T-cell (primary cell): Measurements from ENCODE around the gene UNCX. TPM values are rescaled to one million over a fixed set of nuclear protein-coding genes. Genes with fewer than 3 reads are reported as not detected.
"Not testable (repeated sequence)": the region's sequence is repeated elsewhere in the genome, so short reads cannot be mapped to it uniquely, and the experiment has no call there.

Experiments
- ATAC-seq, 4 experiments: fragments of 200-7000 bp in 3 of 4; fragments of 150-1000 bp in 1 of 4; cut with Tn5 transposase; replicated peaks in 1 of 4; 1 replicate in 3 of 4; 2 replicates in 1 of 4; pipeline ENCODE4 v1.10.0; 2021; ENCODE audit warnings: moderate library complexity in 3 of 4, mild to moderate bottlenecking in 2 of 4, moderate number of reproducible peaks in 1 of 4
- CTCF ChIA-PET, 2 donors: fragments of 300-600 bp; sonication (Branson Sonifier 250); formaldehyde crosslinking; loops; one replicate each; lab custom pipeline; 2022; ENCODE audit warnings: antibody characterized with exemption in 2 of 2; lab: Charles Lee
- POLR2A ChIA-PET, 2 donors: fragments of 300-600 bp; sonication (Branson Sonifier 250); formaldehyde crosslinking; loops; one replicate each; lab custom pipeline; 2022; ENCODE audit warnings: antibody characterized with exemption in 2 of 2; lab: Charles Lee
- DNase-seq, 35 experiments: peaks; one replicate each; pipeline versions ENCODE4 v3.0.0 to v3.0.0-alpha.2; 2013 to 2023
- H3K27ac ChIP-seq: one replicate; pipeline ENCODE4 v1.5.1; 2013; ENCODE audit warnings: low read length
- H3K27me3 ChIP-seq, 2 experiments: replicated peaks in 1 of 2; 1 replicate in 1 of 2; 2 replicates in 1 of 2; pipeline versions ENCODE4 v1.6.1 to v1.7.0; 2013; ENCODE audit warnings: low read length in 1 of 2, mixed read lengths in 1 of 2; ENCODE audit not compliant: control insufficient read depth in 2 of 2, insufficient read depth in 2 of 2; ENCODE audit errors: extremely low read depth in 1 of 2
- H3K36me3 ChIP-seq, 2 donors: 1 replicate in 1 of 2; 2 replicates in 1 of 2; pipeline versions ENCODE4 v1.6.1 to v1.7.0; 2013; ENCODE audit warnings: low read length in 1 of 2; ENCODE audit not compliant: control insufficient read depth in 2 of 2, insufficient read depth in 1 of 2; ENCODE audit errors: extremely low read depth in 1 of 2
- H3K4me1 ChIP-seq, 2 experiments: 1 replicate in 1 of 2; 2 replicates in 1 of 2; pipeline versions ENCODE4 v1.6.1 to v1.7.0; 2013; ENCODE audit warnings: low read length in 2 of 2, mixed read lengths in 1 of 2; ENCODE audit not compliant: insufficient read depth in 2 of 2, control insufficient read depth in 1 of 2; ENCODE audit errors: extremely low read depth in 1 of 2
- H3K4me3 ChIP-seq, 2 donors: 1 replicate in 1 of 2; 2 replicates in 1 of 2; pipeline versions ENCODE4 v1.5.1 to v1.7.0; 2013; ENCODE audit warnings: mild to moderate bottlenecking in 2 of 2, low read length in 1 of 2, moderate library complexity in 1 of 2; ENCODE audit not compliant: control insufficient read depth in 1 of 2; ENCODE audit errors: extremely low read depth in 1 of 2
- H3K9me3 ChIP-seq: 2 replicates; pipeline ENCODE4 v1.7.0; 2013
- H3K27ac Mint-ChIP-seq, 2 donors: one replicate each; pipeline ENCODE4 v1.8.0; 2020 to 2021; ENCODE audit warnings: mild to moderate bottlenecking in 2 of 2, mixed read lengths in 2 of 2
- H3K27me3 Mint-ChIP-seq, 2 donors: one replicate each; pipeline ENCODE4 v1.8.0; 2021 to 2022; ENCODE audit warnings: mixed read lengths in 2 of 2
- H3K36me3 Mint-ChIP-seq: one replicate; pipeline ENCODE4 v1.8.0; 2021; ENCODE audit warnings: mixed read lengths
- H3K4me1 Mint-ChIP-seq, 3 donors: one replicate each; pipeline ENCODE4 v1.8.0; 2020 to 2022; ENCODE audit warnings: mixed read lengths in 3 of 3, mild to moderate bottlenecking in 1 of 3
- H3K4me3 Mint-ChIP-seq, 3 donors: one replicate each; pipeline ENCODE4 v1.8.0; 2020 to 2022; ENCODE audit warnings: mild to moderate bottlenecking in 3 of 3, mixed read lengths in 3 of 3, moderate library complexity in 3 of 3
- H3K9me3 Mint-ChIP-seq, 3 donors: one replicate each; pipeline ENCODE4 v1.8.0; 2020 to 2022; ENCODE audit warnings: mixed read lengths in 3 of 3
- WGBS: methylation state at CpG from one replicate; pipeline ENCODE4 v1.1.5; 2013; ENCODE audit warnings: missing lambda C conversion rate; ENCODE audit not compliant: insufficient coverage; 5-methylcytosine and 5-hydroxymethylcytosine counted together
- total RNA-seq, 35 experiments: library from RNA in 6 of 35; stranded (reverse) in 6 of 35; fragments of 120-200 nt in 1 of 35; gene quantifications; one replicate each; pipeline versions ENCODE4 v1.2.1 to v1.2.4 and lab custom pipeline; 2013 to 2026

The UNCX gene
- total RNA-seq, 5 donors from 2014 or later (not counting 1 experiment from before 2014, with no cell fraction given), result not detected

GRCh38 chr7:1193593-1194424, 38.9 kb upstream of the UNCX start:
- Histone ChIP-seq H3K9me3 (no peaks in the 10 kb centered on the region), H3K4me3 (no peak overlapping the region), H3K4me1 (peaks cover 2 to 14% of the 10 kb centered on the region in 2 experiments), H3K27me3 (peaks cover 2 to 53% of the 10 kb centered on the region in 2 experiments), H3K36me3 (no peaks in the 10 kb centered on the region), H3K27ac (no peak overlapping the region)
- H3K9me3 Mint-ChIP-seq, result no peaks in the 10 kb centered on the region
- H3K4me1 Mint-ChIP-seq, result peaks cover 9 to 13% (median 11%) of the 10 kb centered on the region in 3 donors
- no peak overlapping the region for H3K4me3 Mint-ChIP-seq
- no peak overlapping the region for H3K27ac Mint-ChIP-seq
- no peaks in the 10 kb centered on the region for H3K36me3 Mint-ChIP-seq
- WGBS, result 48% methylated on average over 36 of the region's 36 CpGs
- peaks cover 10 to 15% of the 10 kb centered on the region in 2 donors for H3K27me3 Mint-ChIP-seq
- ATAC-seq, result peak; percentile 57 to 77 (median 70)
- peak in 13 of 35 experiments; percentile 8 to 58 (median 23) for DNase-seq
- ChIA-PET POLR2A (no interaction called here), CTCF (interaction anchor here in 1 of 2 donors (1.1 kb wide), 1 partner anchor 239 kb away, joined by 4 read pairs; no protein-coding TSS in a partner anchor)

- peaks cover 2 to 58% of the 10 kb centered on the region in 2 experiments for H3K27me3 ChIP-seq
- H3K36me3 ChIP-seq, H3K36me3 Mint-ChIP-seq, H3K27ac ChIP-seq, DNase-seq, H3K4me3 ChIP-seq, H3K4me3 Mint-ChIP-seq, H3K27ac Mint-ChIP-seq, H3K9me3 ChIP-seq, POLR2A ChIA-PET, H3K9me3 Mint-ChIP-seq, ATAC-seq, CTCF ChIA-PET: not testable (repeated sequence)
- peaks cover 2 to 14% of the 10 kb centered on the region in 2 experiments for H3K4me1 ChIP-seq
- WGBS, result no CpG with 5 or more reads among the region's 4 CpGs
- peaks cover 10 to 12% of the 10 kb centered on the region in 2 donors for H3K27me3 Mint-ChIP-seq
- peaks cover 6 to 11% (median 9%) of the 10 kb centered on the region in 3 donors for H3K4me1 Mint-ChIP-seq
Measured at GRCh38 chr7:1196441-1196840, 36.2 kb upstream of the UNCX start.

GRCh38 chr7:1196950-1197349, 35.7 kb upstream of the UNCX start:
- ATAC-seq (no peak), DNase-seq (no peak)
- ChIA-PET POLR2A (no interaction called here), CTCF (no interaction called here)
- peaks cover 7 to 12% of the 10 kb centered on the region in 2 donors for H3K27me3 Mint-ChIP-seq
- H3K9me3 Mint-ChIP-seq, result no peaks in the 10 kb centered on the region
- no peak overlapping the region for H3K4me3 ChIP-seq
- H3K4me1 Mint-ChIP-seq, result peaks cover 5 to 6% (median 6%) of the 10 kb centered on the region in 3 donors
- WGBS, result 100% methylated on average over 2 of the region's 6 CpGs
- H3K27ac ChIP-seq, result no peak overlapping the region
- H3K27ac Mint-ChIP-seq, result no peak overlapping the region
- H3K27me3 ChIP-seq, result peaks cover 2 to 58% of the 10 kb centered on the region in 2 experiments
- no peaks in the 10 kb centered on the region for H3K9me3 ChIP-seq
- peaks cover under 1 to 14% of the 10 kb centered on the region in 2 experiments for H3K4me1 ChIP-seq
- H3K36me3 Mint-ChIP-seq, result no peaks in the 10 kb centered on the region
- no peak overlapping the region for H3K4me3 Mint-ChIP-seq
- H3K36me3 ChIP-seq, result no peaks in the 10 kb centered on the region

- Mint-ChIP-seq H3K4me1 (no peaks in the 10 kb centered on the region), H3K4me3 (no peak overlapping the region), H3K9me3 (no peaks in the 10 kb centered on the region), H3K36me3 (no peaks in the 10 kb centered on the region), H3K27me3 (peaks cover 6 to 8% of the 10 kb centered on the region in 2 donors), H3K27ac (no peak overlapping the region)
- ChIA-PET POLR2A (no interaction called here), CTCF (no interaction called here)
- H3K9me3 ChIP-seq, result no peaks in the 10 kb centered on the region
- no peak for ATAC-seq
- peaks cover 2 to 51% of the 10 kb centered on the region in 2 experiments for H3K27me3 ChIP-seq
- no peak overlapping the region for H3K27ac ChIP-seq
- H3K36me3 ChIP-seq, result no peaks in the 10 kb centered on the region
- peaks cover 0 to 8% of the 10 kb centered on the region in 2 experiments for H3K4me1 ChIP-seq
- H3K4me3 ChIP-seq, result no peak overlapping the region
- DNase-seq, result no peak
- 70% methylated on average over 8 of the region's 15 CpGs for WGBS
Measured at GRCh38 chr7:1197997-1198625, 34.6 kb upstream of the UNCX start.

- Histone ChIP-seq H3K36me3 (no peaks in the 10 kb centered on the region), H3K27ac (no peak overlapping the region), H3K4me3 (no peak overlapping the region), H3K9me3 (no peaks in the 10 kb centered on the region), H3K27me3 (peaks cover under 1 to 38% of the 10 kb centered on the region in 2 experiments), H3K4me1 (no peaks in the 10 kb centered on the region)
- ChIA-PET CTCF (no interaction called here), POLR2A (no interaction called here)
- peaks cover 8 to 12% of the 10 kb centered on the region in 2 donors for H3K27me3 Mint-ChIP-seq
- 74% methylated on average over 8 of the region's 19 CpGs for WGBS
- no peaks in the 10 kb centered on the region for H3K36me3 Mint-ChIP-seq
- no peak overlapping the region for H3K4me3 Mint-ChIP-seq
- ATAC-seq (no peak), DNase-seq (no peak)
- H3K27ac Mint-ChIP-seq, result no peak overlapping the region
- H3K9me3 Mint-ChIP-seq, result no peaks in the 10 kb centered on the region
- H3K4me1 Mint-ChIP-seq, result no peaks in the 10 kb centered on the region
Measured at GRCh38 chr7:1200045-1200444, 32.6 kb upstream of the UNCX start.

- H3K4me1 ChIP-seq, result no peaks in the 10 kb centered on the region
- Mint-ChIP-seq H3K36me3 (no peaks in the 10 kb centered on the region), H3K4me3 (no peak overlapping the region), H3K27me3 (peaks cover 10 to 12% of the 10 kb centered on the region in 2 donors), H3K9me3 (no peaks in the 10 kb centered on the region), H3K27ac (no peak overlapping the region), H3K4me1 (no peaks in the 10 kb centered on the region)
- ATAC-seq (no peak), DNase-seq (no peak)
- ChIA-PET CTCF (no interaction called here), POLR2A (no interaction called here)
- peaks cover 0 to 31% of the 10 kb centered on the region in 2 experiments for H3K27me3 ChIP-seq
- H3K9me3 ChIP-seq, result no peaks in the 10 kb centered on the region
- no peak overlapping the region for H3K4me3 ChIP-seq
- H3K27ac ChIP-seq, result no peak overlapping the region
- H3K36me3 ChIP-seq, result no peaks in the 10 kb centered on the region
- 81% methylated on average over 11 of the region's 15 CpGs for WGBS
Measured at GRCh38 chr7:1201916-1202315, 30.8 kb upstream of the UNCX start.
